H1 (cell line): Measurements from ENCODE around the gene NDUFAF3. TPM values are rescaled to one million over a fixed set of nuclear protein-coding genes. Genes with fewer than 3 reads are reported as not detected.

Experiments
- CTCF ChIA-PET: fragments of 300-600 bp; sonication (Branson Sonifier 250); formaldehyde crosslinking; loops from one replicate; lab custom pipeline; 2021; ENCODE audit not compliant: partially characterized antibody; lab: Charles Lee
- POLR2A ChIA-PET: fragments of 300-600 bp; sonication (Branson Sonifier 250); formaldehyde crosslinking; loops from one replicate; lab custom pipeline; 2021; ENCODE audit warnings: inconsistent platforms; ENCODE audit not compliant: partially characterized antibody; lab: Charles Lee
- DNase-seq, 2 experiments: peaks; one replicate each; pipeline versions ENCODE4 v3.0.0 to v3.0.0-alpha.2; 2010 to 2022; ENCODE audit warnings: low spot score in 2 of 2, low read depth in 1 of 2, mixed read lengths in 1 of 2
- FAIRE-seq: peaks from 2 replicates; lab custom pipeline; 2011; peaks lifted over from hg19 to GRCh38; lab: Jason Lieb, UNC
- H2AFZ ChIP-seq: 2 replicates; pipeline ENCODE4 v1.8.1; 2012; ENCODE audit warnings: low read length, inconsistent platforms
- H2AK5ac ChIP-seq: 2 replicates; pipeline ENCODE4 v1.6.1; 2013; ENCODE audit warnings: low read depth, low read length
- H2BK120ac ChIP-seq: replicated peaks from 2 replicates; pipeline ENCODE3; 2013; ENCODE audit warnings: low read depth, low read length, inconsistent platforms
- H2BK12ac ChIP-seq: 2 replicates; pipeline ENCODE4 v1.6.1; 2013; ENCODE audit warnings: low read depth, low read length
- H2BK15ac ChIP-seq: 2 replicates; pipeline ENCODE4 v1.6.1; 2013; ENCODE audit warnings: low read length
- H2BK20ac ChIP-seq: 2 replicates; pipeline ENCODE4 v1.6.1; 2013; ENCODE audit warnings: low read length
- H2BK5ac ChIP-seq: 2 replicates; pipeline ENCODE4 v1.6.1; 2013; ENCODE audit warnings: low read depth, low read length
- H3K14ac ChIP-seq: 2 replicates; pipeline ENCODE4 v1.6.1; 2013; ENCODE audit warnings: inconsistent platforms; ENCODE audit not compliant: insufficient read length
- H3K18ac ChIP-seq: 2 replicates; pipeline ENCODE4 v1.6.1; 2013; ENCODE audit warnings: low read length; ENCODE audit errors: extremely low read depth
- H3K23ac ChIP-seq: 2 replicates; pipeline ENCODE4 v1.6.1; 2013; ENCODE audit warnings: inconsistent platforms; ENCODE audit not compliant: insufficient read length
- H3K23me2 ChIP-seq: 2 replicates; pipeline ENCODE4 v1.6.1; 2013; ENCODE audit warnings: low read depth, low read length
- H3K27ac ChIP-seq: 2 replicates; pipeline ENCODE4 v1.6.1; 2011; ENCODE audit warnings: low read depth, low read length, inconsistent platforms
- H3K27me3 ChIP-seq, 4 experiments: replicated peaks in 1 of 4; 1 replicate in 1 of 4; 2 replicates in 3 of 4; pipeline versions ENCODE4 v1.6.1 to v1.8.1; 2011 to 2013; ENCODE audit warnings: low read length in 3 of 4, mild to moderate bottlenecking in 3 of 4, inconsistent platforms in 2 of 4, mixed read lengths in 2 of 4, moderate library complexity in 1 of 4; ENCODE audit not compliant: control insufficient read depth in 3 of 4, insufficient read depth in 3 of 4; ENCODE audit errors: extremely low read depth in 1 of 4
- H3K36me3 ChIP-seq, 4 experiments: 2 replicates each; pipeline versions ENCODE4 v1.6.1 to v1.8.1; 2011 to 2013; ENCODE audit warnings: mild to moderate bottlenecking in 4 of 4, low read length in 3 of 4, moderate library complexity in 2 of 4, control low read depth in 1 of 4, inconsistent platforms in 1 of 4; ENCODE audit not compliant: insufficient read depth in 4 of 4, control insufficient read depth in 2 of 4
- H3K4ac ChIP-seq: replicated peaks from 2 replicates; pipeline ENCODE3; 2013; ENCODE audit warnings: low read length, low read depth, mixed read lengths, inconsistent platforms; ENCODE audit not compliant: insufficient read length
- H3K4me1 ChIP-seq, 4 experiments: replicated peaks in 1 of 4; 1 replicate in 1 of 4; 2 replicates in 3 of 4; pipeline versions ENCODE4 v1.6.1 to v1.8.1; 2011 to 2013; ENCODE audit warnings: low read length in 3 of 4, inconsistent platforms in 2 of 4, mixed read lengths in 1 of 4; ENCODE audit not compliant: insufficient read depth in 4 of 4, control insufficient read depth in 3 of 4
- H3K4me2 ChIP-seq, 2 experiments: 2 replicates each; pipeline versions ENCODE4 v1.6.1 to v1.8.1; 2011 to 2013; ENCODE audit warnings: low read depth in 2 of 2, low read length in 2 of 2, control low read depth in 1 of 2, inconsistent platforms in 1 of 2, mild to moderate bottlenecking in 1 of 2; ENCODE audit not compliant: insufficient read depth in 1 of 2
- H3K4me3 ChIP-seq, 4 experiments: fragments of 200-600, 300-600 bp in 1 of 4; sonication (generic), shearing (Covaris generic), sonication (Bioruptor Twin) in 1 of 4; 2 replicates each; pipeline versions ENCODE4 v1.5.1 to v1.8.1; 2011 to 2016; ENCODE audit warnings: low read length in 4 of 4, low read depth in 3 of 4, control low read depth in 2 of 4, inconsistent platforms in 2 of 4, mild to moderate bottlenecking in 2 of 4, mixed read lengths in 1 of 4, moderate library complexity in 1 of 4; ENCODE audit not compliant: insufficient read depth in 2 of 4; ENCODE audit errors: extremely low read depth in 1 of 4
- H3K56ac ChIP-seq: replicated peaks from 2 replicates; pipeline ENCODE3; 2013; ENCODE audit warnings: low read depth, mild to moderate bottlenecking, mixed read lengths, low read length, inconsistent platforms; ENCODE audit not compliant: insufficient read length
- H3K79me1 ChIP-seq: 2 replicates; pipeline ENCODE4 v1.6.1; 2013; ENCODE audit warnings: low read depth, low read length, control low read depth
- H3K79me2 ChIP-seq, 2 experiments: 2 replicates each; pipeline versions ENCODE4 v1.6.1 to v1.8.1; 2012 to 2013; ENCODE audit warnings: low read length in 2 of 2, mild to moderate bottlenecking in 2 of 2, inconsistent platforms in 1 of 2; ENCODE audit not compliant: insufficient read depth in 2 of 2, control insufficient read depth in 1 of 2
- H3K9ac ChIP-seq, 4 experiments: replicated peaks in 1 of 4; 1 replicate in 1 of 4; 2 replicates in 3 of 4; pipeline versions ENCODE4 v1.6.1 to v1.8.1; 2011 to 2013; ENCODE audit warnings: low read depth in 3 of 4, low read length in 3 of 4, control low read depth in 2 of 4, mild to moderate bottlenecking in 2 of 4, moderate library complexity in 2 of 4, inconsistent platforms in 1 of 4; ENCODE audit errors: extremely low read depth in 1 of 4
- H3K9me3 ChIP-seq, 2 experiments: 2 replicates each; pipeline versions ENCODE4 v1.6.1 to v1.8.1; 2012 to 2013; ENCODE audit warnings: mild to moderate bottlenecking in 2 of 2, moderate library complexity in 2 of 2, control low read depth in 1 of 2, inconsistent platforms in 1 of 2, low read depth in 1 of 2, low read length in 1 of 2, mixed read lengths in 1 of 2; ENCODE audit not compliant: insufficient read depth in 2 of 2
- H4K20me1 ChIP-seq, 2 experiments: replicated peaks in 1 of 2; 2 replicates each; pipeline versions ENCODE3 to v1.8.1; 2011 to 2013; ENCODE audit warnings: inconsistent platforms in 2 of 2, low read length in 2 of 2, mild to moderate bottlenecking in 1 of 2; ENCODE audit not compliant: insufficient read depth in 2 of 2, control insufficient read depth in 1 of 2
- H4K5ac ChIP-seq: 2 replicates; pipeline ENCODE4 v1.6.1; 2013; ENCODE audit warnings: low read length, low read depth, mixed read lengths, inconsistent platforms; ENCODE audit not compliant: insufficient read length
- H4K8ac ChIP-seq: 2 replicates; pipeline ENCODE4 v1.8.0; 2013; ENCODE audit warnings: mild to moderate bottlenecking, moderate library complexity, low read length, inconsistent platforms; ENCODE audit not compliant: insufficient read depth; ENCODE audit errors: extremely low read depth
- H4K91ac ChIP-seq: replicated peaks from 2 replicates; pipeline ENCODE3; 2013; ENCODE audit warnings: low read length, mixed read lengths, inconsistent platforms; ENCODE audit not compliant: insufficient read length
- CHD1 ChIP-seq: IDR thresholded peaks from 2 replicates; pipeline ENCODE4 v1.6.1; 2012; ENCODE audit warnings: low read depth, low read length, improper control_type of control experiment
- CREB1 ChIP-seq: IDR thresholded peaks from 2 replicates; pipeline ENCODE4 v1.6.1; 2012; ENCODE audit warnings: inconsistent platforms
- EP300 ChIP-seq, 2 experiments: IDR thresholded peaks; 1 replicate in 1 of 2; 2 replicates in 1 of 2; pipeline ENCODE4 v1.6.1; 2011 to 2012; ENCODE audit warnings: low read depth in 2 of 2, low read length in 2 of 2, mild to moderate bottlenecking in 2 of 2, borderline replicate concordance in 1 of 2, inconsistent platforms in 1 of 2, moderate library complexity in 1 of 2
- EZH2 ChIP-seq: fragments of 200-600 bp; sonication (generic); IDR thresholded peaks from 2 replicates; pipeline ENCODE4 v1.7.1; 2012; ENCODE audit warnings: low read depth, mild to moderate bottlenecking, moderate library complexity, low read length, inconsistent platforms; ENCODE audit not compliant: severe bottlenecking
- GABPA ChIP-seq: IDR thresholded peaks from 2 replicates; pipeline ENCODE4 v1.6.1; 2011; ENCODE audit warnings: mild to moderate bottlenecking, low read length, moderate library complexity, borderline replicate concordance; ENCODE audit not compliant: insufficient read depth
- RNF2 ChIP-seq: fragments of 200-900, 300-1000 bp; sonication (generic); IDR thresholded peaks from 2 replicates; pipeline ENCODE4 v1.7.1; 2016; ENCODE audit warnings: borderline replicate concordance, low read depth, mild to moderate bottlenecking, antibody characterized with exemption, low read length; ENCODE audit not compliant: poor library complexity, severe bottlenecking; ENCODE audit errors: missing control alignments
- SP2 ChIP-seq: IDR thresholded peaks from 2 replicates; pipeline ENCODE4 v1.6.1; 2012; ENCODE audit warnings: mild to moderate bottlenecking, low read length, inconsistent platforms
- TAF7 ChIP-seq: optimal IDR thresholded peaks from 2 replicates; pipeline ENCODE3; 2011; ENCODE audit warnings: low read depth, mild to moderate bottlenecking, inconsistent platforms, low read length, moderate library complexity, borderline replicate concordance
- YY1 ChIP-seq: IDR thresholded peaks from 2 replicates; pipeline ENCODE4 v1.6.1; 2011; ENCODE audit warnings: low read depth, mild to moderate bottlenecking, low read length
- WGBS, 2 experiments: shearing (Covaris generic) in 1 of 2; methylation state at CpG; one replicate each; pipeline versions ENCODE4 v1.1.6 to v1.1.7; 2013 to 2015; ENCODE audit warnings: low lambda C conversion rate in 2 of 2, mixed read lengths in 2 of 2, inconsistent platforms in 1 of 2, low coverage in 1 of 2, missing lambda C conversion rate in 1 of 2; ENCODE audit not compliant: insufficient replicate concordance in 2 of 2, insufficient coverage in 1 of 2, insufficient read length in 1 of 2; ENCODE audit errors: extremely low coverage in 1 of 2, missing lambda C conversion rate in 1 of 2; 5-methylcytosine and 5-hydroxymethylcytosine counted together
- polyA plus RNA-seq, 7 experiments: library from polyadenylated mRNA; depleted of rRNA in 3 of 7; stranded (reverse) in 5 of 7; unstranded in 2 of 7; fragments of >200 nt in 5 of 7; fragments of 200-250 nt in 2 of 7; gene quantifications; 1 replicate in 5 of 7; 2 replicates in 1 of 7; 4 replicates in 1 of 7; pipeline versions ENCODE4 v1.2.1 to v1.2.3, GENCODE V29; 2011 to 2013; ENCODE audit warnings: missing spikeins in 2 of 7, mixed read lengths in 2 of 7
- total RNA-seq: library from RNA; stranded (reverse); fragmentation: NEBNext Ultra II Directional; extraction: Animal tissue kit (Norgen Biotek cat#: 25700); gene quantifications from 2 replicates; pipeline ENCODE4 v1.2.1, GENCODE V29; 2021

The NDUFAF3 gene
- total and polyA plus RNA-seq, 2 of the 8 experiments (the other 6 are each of a cell fraction or from before 2014, with no cell fraction given) = 27.8 to 45.5 TPM

GRCh38 chr3:49021213-49021812, 608 bp upstream of the NDUFAF3 start:
- H3K4me1 ChIP-seq = peaks cover 0 to 21% (median 13%) of the 10 kb centered on the region in 4 experiments; a peak in 6 of 7 replicates
- peak overlapping the region; percentile 84 to 97 (median 95) for H3K4me3 ChIP-seq
- H4K5ac ChIP-seq = peak overlapping the region; percentile 90
- H3K4ac ChIP-seq = peak overlapping the region; percentile 62
- H4K91ac ChIP-seq = no peak overlapping the region
- H2BK20ac ChIP-seq = no peak overlapping the region
- peaks cover 26 to 38% (median 28%) of the 10 kb centered on the region in 4 experiments for H3K36me3 ChIP-seq
- no peak overlapping the region for H3K23ac ChIP-seq
- no peak overlapping the region for H2BK120ac ChIP-seq
- no peaks in the 10 kb centered on the region for H3K27me3 ChIP-seq
- peak overlapping the region; percentile 96 to 98 for H3K4me2 ChIP-seq
- H3K14ac ChIP-seq = no peak overlapping the region
- CTCF ChIA-PET = interaction anchor here (0.6 to 24.3 kb wide), 14 partner anchors 9 to 356 kb away, joined by 3 to 467 read pairs (median 6); partner anchors contain the start of genes P4HTM, QRICH1, USP19 and WDR6
- POLR2A ChIA-PET = interaction anchor here (0.7 to 38.8 kb wide), 24 partner anchors 8 to 390 kb away, joined by 3 to 1518 read pairs (median 6); partner anchors contain the start of genes DALRD3, IMPDH2, IP6K2 and KLHDC8B
- peak overlapping the region; percentile 86 to 96 (median 95) for H3K9ac ChIP-seq
- H3K56ac ChIP-seq = peak overlapping the region; percentile 75
- peak overlapping the region; percentile 87 for H3K18ac ChIP-seq
- no peaks in the 10 kb centered on the region for H3K9me3 ChIP-seq
- WGBS, 2 experiments = 0% methylated on average over 56 of the region's 60 CpGs; no CpG with 5 or more reads in 1 of the 2 experiments
- H3K23me2 ChIP-seq = peaks cover 32% of the 10 kb centered on the region
- peaks cover 10 to 14% of the 10 kb centered on the region in 2 experiments for H4K20me1 ChIP-seq
- H2AFZ ChIP-seq = no peak overlapping the region
- peak overlapping the region; percentile 99 for H4K8ac ChIP-seq
- no peak for FAIRE-seq
- H2BK15ac ChIP-seq = no peak overlapping the region
- H3K79me2 ChIP-seq = peaks cover 0 to 16% of the 10 kb centered on the region in 2 experiments; a peak in 1 of 4 replicates
- H3K79me1 ChIP-seq = peaks cover 5% of the 10 kb centered on the region
- H2BK12ac ChIP-seq = 0 out of 2 replicates have a peak overlapping the region, but pooled peaks have one; percentile 75
- peak overlapping the region; percentile 91 for H3K27ac ChIP-seq
- DNase-seq = peak; percentile 94 to 99
- no peak overlapping the region for H2AK5ac ChIP-seq
- peak overlapping the region; percentile 98 for H2BK5ac ChIP-seq
- TF ChIP-seq RNF2 = no peak
- TF ChIP-seq EZH2 = no peak
- no peak for TF ChIP-seq CHD1
- no peak for TF ChIP-seq SP2
- no peak for TF ChIP-seq EP300 (IDR thresholded peaks at IDR 0.05; ENCODE audit: borderline replicate concordance in 1 of 2, low read depth in 2 of 2, low read length in 2 of 2)
- peak; percentile 74 for TF ChIP-seq TAF7
- peak; percentile 92 for TF ChIP-seq CREB1
- TF ChIP-seq YY1 = peak; percentile 84
- TF ChIP-seq GABPA = no peak
